CD4-positive, alpha-beta T cell treated with Interleukin-6 for 4 hours (primary cell): ENCODE data around the gene SYNDIG1.

ENCODE experiments used
- DNase-seq: peaks from one replicate; pipeline ENCODE4 v3.0.0-alpha.2; 2020; ENCODE audit warnings: mixed read lengths

Gene SYNDIG1

DNA sequence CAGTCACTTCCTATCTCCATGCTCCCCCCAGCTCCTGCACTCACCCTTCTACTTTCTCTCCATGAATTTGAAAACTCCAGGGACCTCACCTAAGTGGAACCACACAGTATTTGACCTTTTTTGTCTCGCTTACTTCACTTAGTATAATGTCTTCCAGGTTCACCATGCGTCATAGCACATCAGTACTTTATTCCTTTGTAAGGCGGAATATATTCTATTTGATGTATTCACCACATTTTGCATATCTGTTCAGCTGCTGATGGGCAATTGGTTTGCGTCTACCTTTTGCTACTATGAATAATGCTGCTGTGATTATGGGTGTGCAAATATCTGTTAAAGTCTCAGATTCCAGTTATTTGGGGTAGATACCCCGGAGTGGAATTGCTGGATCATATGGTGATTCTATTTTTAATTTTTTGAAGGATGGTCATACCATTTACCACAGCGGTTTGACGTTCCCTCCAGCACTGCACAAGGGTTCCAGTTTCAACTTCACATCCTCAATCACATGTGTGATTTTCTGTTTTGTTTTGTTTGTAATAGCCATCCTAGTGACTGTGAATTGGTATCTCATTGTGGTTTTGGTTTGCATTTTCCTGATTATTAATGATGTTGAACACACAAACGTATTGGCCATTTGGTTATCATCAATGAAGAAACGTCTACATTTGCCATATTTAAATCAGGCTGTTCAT is 20.3 kb upstream of the SYNDIG1 start:
- DNase-seq, result no peak

DNA sequence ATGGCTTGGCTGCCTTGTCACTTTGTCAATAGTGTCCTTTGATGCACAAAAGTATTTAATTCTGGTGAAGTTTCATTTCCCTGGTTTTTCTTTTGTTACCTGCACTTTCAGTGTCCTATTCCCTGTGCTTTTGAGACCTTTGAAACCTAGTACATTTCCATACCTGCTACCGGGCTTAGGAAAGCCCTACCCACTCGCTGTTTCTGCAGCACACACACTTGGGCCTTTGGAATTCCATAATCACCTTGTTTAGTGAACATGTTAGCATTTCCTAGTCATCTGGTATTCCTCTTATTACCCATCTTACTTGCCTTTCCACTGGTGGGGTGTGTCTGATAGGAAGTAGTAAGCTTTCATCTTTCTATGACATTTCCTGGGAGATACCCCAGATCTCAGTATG is 19.3 kb upstream of the SYNDIG1 start:
- DNase-seq, result no peak

GRCh38 chr20:24450624-24451376 is 18.6 kb upstream of the SYNDIG1 start:
- DNase-seq, result no peak

GRCh38 chr20:24451428-24451827 is 18.0 kb upstream of the SYNDIG1 start:
- DNase-seq, result no peak

DNA sequence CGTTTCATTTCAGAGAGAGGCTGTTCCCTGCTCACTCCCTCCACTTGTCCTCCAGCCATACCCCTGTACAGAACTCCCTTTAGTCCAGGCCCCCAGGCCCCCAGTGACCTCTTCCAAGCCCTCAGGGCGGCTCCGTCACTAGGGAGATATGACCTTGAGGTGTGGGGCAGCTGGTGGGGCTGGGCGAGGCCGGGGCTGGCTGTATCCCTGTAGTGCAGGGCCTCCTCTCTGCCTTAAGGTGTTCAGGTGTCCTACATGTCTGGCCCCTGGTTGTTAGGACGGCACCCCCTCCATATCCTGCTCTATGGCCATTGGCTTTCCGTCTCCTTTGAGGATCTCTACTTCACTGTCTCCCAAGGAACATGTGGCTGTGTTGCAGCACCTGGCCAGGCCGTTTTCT is 17.4 kb upstream of the SYNDIG1 start:
- no peak for DNase-seq

DNA sequence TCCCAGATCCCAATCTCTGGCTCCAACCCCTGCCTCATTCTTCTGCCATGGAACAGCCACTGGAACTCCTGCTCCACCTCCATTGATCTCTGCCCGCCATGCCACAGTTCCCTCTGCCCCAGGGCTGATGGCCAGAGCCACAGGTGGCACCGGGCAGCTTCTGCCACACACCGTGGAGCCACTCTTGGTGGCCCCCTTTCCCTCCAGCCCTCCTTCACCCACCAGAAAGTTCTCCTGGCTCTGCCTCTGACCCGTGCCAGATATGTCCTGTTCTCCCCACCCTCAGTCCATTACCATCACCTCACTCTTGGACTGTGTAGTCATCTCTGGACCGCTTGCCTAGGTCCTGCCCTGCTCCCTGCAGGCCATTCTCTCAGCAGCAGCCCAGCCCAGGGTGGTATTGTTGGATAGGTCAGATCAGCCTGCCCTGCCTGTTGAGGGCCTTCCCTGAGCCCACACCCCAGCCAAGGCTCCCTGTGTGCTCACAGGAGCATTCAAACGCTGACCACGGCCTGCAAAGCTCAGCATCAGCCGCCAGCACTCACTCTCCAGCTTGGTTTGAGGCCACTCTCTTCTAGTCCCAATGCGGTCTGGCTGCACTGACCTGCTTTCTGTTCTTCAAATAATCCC is 16.8 kb upstream of the SYNDIG1 start:
- no peak for DNase-seq

- no peak for DNase-seq
Observed at GRCh38 chr20:24453869-24454268, 15.6 kb upstream of the SYNDIG1 start.

GRCh38 chr20:24455081-24455480 is 14.3 kb upstream of the SYNDIG1 start:
- DNase-seq, result no peak

- DNase-seq, result no peak
Observed at GRCh38 chr20:24456398-24456781, 13.0 kb upstream of the SYNDIG1 start.

DNA sequence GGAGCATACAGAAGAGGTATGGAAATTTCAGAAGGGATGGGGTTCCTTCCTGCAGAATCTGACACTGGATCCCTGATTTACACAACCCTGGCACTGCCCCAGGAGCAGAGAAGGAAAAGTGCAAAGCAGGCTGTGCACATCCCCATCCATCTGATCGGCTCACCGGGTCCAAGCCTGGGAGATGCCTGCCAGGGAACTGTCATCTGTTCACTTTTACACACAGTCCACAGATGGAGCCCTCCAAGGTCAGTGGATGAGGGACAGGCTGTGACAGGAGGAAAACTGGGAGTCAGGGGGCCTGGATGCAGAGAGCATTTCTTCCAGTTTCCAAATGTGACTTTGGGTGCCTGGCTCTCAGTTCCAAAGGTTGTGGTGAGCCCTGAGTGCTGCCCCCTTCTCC is 11.0 kb upstream of the SYNDIG1 start:
- DNase-seq, result no peak

DNA sequence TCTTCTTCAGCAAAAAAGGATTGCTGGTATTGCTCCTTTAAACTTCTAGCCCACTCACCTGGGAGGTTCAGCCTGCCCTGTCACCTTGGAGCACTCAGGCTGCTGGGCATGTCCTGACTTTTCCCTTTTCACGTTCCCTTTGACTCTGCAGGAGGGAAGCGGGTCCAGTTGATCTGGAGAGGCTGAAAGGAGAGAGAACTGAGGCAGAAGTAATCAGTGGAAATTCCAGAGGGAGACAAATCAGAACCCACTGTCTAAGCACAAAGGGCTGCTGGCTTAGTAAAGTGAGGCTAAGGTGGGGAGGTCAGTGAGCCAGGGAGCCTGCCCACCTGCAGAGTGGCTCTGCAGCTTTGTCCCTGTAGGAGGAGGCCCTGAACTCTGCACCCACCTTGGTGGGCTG is 9.7 kb upstream of the SYNDIG1 start:
- no peak for DNase-seq

GRCh38 chr20:24460712-24461111 is 8.7 kb upstream of the SYNDIG1 start:
- no peak for DNase-seq

DNA sequence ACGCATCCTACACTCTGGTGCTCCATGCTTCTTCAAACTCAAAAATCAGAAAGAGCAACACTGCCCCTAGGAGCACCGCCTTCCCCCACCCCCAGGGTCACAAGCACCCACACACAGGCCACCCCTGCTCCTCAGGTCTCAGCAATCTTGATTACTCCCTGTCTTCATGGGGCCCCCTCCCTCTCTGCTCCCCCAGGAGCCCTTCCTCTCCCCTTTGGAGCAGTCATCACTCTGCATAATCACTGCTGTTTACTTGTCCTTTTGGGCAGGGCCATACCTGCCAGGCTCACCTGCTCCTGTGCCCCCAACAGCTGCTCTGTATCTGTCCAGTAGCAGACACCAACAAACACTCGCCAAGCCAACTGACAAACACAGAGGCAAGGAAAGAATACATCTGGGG is 7.6 kb upstream of the SYNDIG1 start:
- DNase-seq, result no peak

DNA sequence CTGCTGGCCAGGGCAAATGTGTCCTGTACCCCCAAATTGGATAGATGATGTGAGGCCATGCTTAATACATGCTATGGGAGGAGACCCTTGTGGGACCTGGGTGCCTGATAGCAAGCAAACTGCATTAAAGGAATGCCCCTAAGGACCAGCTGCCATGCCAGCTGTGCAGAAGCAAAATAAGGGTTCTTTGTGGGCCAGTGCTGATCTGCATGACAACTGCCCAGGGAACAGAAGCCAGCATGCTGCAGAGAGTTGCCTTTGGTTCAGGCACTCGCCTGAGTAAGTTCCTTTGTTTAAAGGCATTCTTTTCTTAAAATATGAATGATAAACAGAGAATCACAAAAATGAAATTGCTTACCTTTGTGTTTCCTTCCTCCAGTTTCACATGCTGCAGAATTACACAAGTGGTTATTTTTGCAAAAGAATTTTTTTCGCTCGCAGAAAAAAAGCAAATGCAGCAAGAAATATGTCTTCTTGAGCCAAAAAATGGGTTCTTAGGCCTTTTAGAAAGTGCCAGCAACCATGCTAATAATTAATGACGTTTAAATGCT is 6.9 kb upstream of the SYNDIG1 start:
- DNase-seq, result no peak

DNA sequence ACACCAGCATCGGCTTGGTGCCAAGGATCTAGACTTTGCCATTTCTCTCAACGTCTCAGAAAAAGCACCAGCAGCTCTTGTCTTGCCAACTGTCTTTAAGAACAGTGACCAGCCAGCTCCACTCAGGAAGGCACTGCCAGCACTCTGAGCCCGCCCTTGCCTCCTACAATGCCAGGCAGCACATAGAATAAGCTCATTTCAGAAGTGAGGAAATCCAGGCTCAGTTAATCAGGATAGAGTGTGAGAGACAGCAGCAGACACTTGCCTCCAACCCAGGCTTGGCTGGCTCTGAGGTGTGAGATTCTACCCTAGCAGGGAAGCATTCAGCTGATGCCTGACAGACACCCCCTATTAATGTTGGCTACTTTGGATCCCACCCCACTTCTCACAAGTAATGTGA is 4.3 kb upstream of the SYNDIG1 start:
- DNase-seq, result no peak

- DNase-seq, result no peak
Observed at GRCh38 chr20:24465730-24466129, 3.7 kb upstream of the SYNDIG1 start.

- no peak for DNase-seq
Observed at GRCh38 chr20:24468401-24469115, 871 bp upstream of the SYNDIG1 start.

- no peak for DNase-seq
Observed at GRCh38 chr20:24469894-24470745, 691 bp downstream of the SYNDIG1 start.

DNA sequence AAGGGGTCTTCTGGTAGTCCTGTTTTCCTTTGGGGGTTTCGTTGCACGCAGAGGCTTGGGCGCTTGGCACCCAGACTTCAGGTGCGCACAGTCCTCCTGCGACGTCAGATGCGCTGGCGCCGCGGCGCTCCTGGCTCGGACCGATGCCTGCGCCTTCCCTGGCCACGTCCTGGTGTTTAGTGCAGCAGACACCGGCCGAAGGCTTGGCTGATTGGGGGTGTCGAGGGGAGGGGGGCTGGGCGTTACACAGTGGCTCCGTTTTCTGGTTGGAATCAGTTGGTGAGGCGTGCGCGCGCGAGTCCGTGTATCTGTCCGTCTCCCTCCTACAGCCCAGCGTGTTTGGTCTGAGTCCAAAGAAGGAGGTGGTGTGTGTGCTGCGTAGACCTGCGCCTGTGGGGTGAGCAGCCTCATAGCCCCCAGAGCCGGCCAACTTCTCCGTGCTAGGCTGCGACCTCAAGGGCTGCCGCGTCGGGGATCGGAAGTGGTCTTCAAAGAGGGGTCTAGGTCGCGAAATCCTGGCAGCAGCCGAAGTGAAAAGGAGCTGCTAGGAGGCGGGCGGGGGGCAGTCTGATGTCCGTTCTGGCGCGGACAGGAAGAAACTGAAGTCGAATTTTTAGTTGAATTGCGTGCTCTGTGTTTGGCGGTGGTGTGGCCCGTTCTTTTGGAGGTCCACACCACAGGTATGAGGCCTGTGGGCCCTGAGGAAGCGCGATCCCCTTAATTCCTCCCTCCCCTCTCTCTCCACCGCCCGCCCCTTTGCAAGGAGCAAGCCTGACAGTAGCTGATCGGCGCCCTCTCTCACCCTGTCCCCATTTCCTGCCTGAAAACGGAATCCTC is 1.5 kb downstream of the SYNDIG1 start:
- DNase-seq, result no peak

GRCh38 chr20:24472426-24472825 is 3.0 kb downstream of the SYNDIG1 start:
- DNase-seq, result no peak
